ENCODE measurements around the gene TSHZ1.

DNA sequence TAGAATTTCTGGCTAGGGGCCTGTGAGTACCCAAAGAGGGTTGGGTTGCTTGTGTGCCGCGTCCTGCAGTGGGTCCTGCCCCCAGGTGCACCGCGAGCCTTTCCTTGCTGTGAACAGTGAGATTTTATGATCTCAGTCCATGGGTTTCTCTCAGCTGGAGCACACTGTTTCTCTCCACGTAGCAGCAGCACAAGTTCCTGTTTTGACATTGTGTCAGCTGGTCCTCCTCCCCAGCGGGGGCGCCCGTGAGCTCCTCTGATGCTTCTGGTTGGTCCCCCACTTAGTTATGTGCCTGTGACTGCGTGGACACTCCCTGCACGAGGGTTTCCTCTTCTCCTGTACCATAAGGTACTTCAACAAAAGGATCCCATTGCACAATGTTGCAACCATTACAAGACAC is 29.8 kb downstream of the TSHZ1 start:
- TF ChIP-seq CTCF (IDR thresholded peaks at IDR 0.05; ENCODE audit: low read depth, low read length, missing input control) (no peak), TAF1 (conservative IDR thresholded peaks at IDR 0.05) (no peak), GABPA (IDR thresholded peaks at IDR 0.05 in 1 of 2, conservative IDR thresholded peaks at IDR 0.05 in 1 of 2) (no peak), JUND (IDR thresholded peaks at IDR 0.05) (no peak), SP1 (IDR thresholded peaks at IDR 0.05) (no peak), REST (IDR thresholded peaks at IDR 0.05) (no peak), FOXA1 (IDR thresholded peaks at IDR 0.05) (no peak), RAD21 (IDR thresholded peaks at IDR 0.05) (no peak), NR2F2 (IDR thresholded peaks at IDR 0.05) (no peak), FOXA2 (IDR thresholded peaks at IDR 0.05) (no peak), YY1 (IDR thresholded peaks at IDR 0.05) (no peak)
- TF ChIP-seq, protein P1, sequence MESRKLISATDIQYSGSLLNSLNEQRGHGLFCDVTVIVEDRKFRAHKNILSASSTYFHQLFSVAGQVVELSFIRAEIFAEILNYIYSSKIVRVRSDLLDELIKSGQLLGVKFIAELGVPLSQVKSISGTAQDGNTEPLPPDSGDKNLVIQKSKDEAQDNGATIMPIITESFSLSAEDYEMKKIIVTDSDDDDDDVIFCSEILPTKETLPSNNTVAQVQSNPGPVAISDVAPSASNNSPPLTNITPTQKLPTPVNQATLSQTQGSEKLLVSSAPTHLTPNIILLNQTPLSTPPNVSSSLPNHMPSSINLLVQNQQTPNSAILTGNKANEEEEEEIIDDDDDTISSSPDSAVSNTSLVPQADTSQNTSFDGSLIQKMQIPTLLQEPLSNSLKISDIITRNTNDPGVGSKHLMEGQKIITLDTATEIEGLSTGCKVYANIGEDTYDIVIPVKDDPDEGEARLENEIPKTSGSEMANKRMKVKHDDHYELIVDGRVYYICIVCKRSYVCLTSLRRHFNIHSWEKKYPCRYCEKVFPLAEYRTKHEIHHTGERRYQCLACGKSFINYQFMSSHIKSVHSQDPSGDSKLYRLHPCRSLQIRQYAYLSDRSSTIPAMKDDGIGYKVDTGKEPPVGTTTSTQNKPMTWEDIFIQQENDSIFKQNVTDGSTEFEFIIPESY (IDR thresholded peaks at IDR 0.05): no peak
- TF ChIP-seq, protein P2, sequence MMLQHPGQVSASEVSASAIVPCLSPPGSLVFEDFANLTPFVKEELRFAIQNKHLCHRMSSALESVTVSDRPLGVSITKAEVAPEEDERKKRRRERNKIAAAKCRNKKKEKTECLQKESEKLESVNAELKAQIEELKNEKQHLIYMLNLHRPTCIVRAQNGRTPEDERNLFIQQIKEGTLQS (IDR thresholded peaks at IDR 0.05): no peak
- TF ChIP-seq, protein P3, sequence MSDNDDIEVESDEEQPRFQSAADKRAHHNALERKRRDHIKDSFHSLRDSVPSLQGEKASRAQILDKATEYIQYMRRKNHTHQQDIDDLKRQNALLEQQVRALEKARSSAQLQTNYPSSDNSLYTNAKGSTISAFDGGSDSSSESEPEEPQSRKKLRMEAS (IDR thresholded peaks at IDR 0.05): no peak
